ENCODE measurements around the gene HHAT.

HHAT gene

DNA sequence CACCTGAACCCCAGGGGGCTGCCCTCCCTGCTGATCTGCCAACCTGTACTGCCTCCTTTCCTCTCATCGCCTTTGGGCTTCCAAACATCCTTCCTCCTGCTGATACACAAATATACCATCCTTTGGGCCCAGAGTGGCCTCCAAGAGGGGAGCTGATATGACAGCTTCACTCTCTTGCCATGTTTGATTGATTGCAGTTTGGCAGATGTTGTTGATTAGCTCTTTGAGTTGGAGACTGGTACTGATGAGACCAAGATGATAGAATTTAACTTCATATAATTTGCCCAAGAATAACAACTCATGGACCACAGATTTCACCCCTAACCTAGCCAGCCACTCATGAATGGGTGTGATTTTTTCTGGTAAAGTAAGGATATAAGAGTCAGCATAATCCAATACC, 227.8 kb downstream of the HHAT start:
- no peak for TF ChIP-seq ZFX (IDR thresholded peaks at IDR 0.05; ENCODE audit: borderline replicate concordance)
- TF ChIP-seq, protein P1, sequence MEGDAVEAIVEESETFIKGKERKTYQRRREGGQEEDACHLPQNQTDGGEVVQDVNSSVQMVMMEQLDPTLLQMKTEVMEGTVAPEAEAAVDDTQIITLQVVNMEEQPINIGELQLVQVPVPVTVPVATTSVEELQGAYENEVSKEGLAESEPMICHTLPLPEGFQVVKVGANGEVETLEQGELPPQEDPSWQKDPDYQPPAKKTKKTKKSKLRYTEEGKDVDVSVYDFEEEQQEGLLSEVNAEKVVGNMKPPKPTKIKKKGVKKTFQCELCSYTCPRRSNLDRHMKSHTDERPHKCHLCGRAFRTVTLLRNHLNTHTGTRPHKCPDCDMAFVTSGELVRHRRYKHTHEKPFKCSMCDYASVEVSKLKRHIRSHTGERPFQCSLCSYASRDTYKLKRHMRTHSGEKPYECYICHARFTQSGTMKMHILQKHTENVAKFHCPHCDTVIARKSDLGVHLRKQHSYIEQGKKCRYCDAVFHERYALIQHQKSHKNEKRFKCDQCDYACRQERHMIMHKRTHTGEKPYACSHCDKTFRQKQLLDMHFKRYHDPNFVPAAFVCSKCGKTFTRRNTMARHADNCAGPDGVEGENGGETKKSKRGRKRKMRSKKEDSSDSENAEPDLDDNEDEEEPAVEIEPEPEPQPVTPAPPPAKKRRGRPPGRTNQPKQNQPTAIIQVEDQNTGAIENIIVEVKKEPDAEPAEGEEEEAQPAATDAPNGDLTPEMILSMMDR (IDR thresholded peaks at IDR 0.05), result no peak
- no peak overlapping the region for H3K27ac ChIP-seq

GRCh38 chr1:210557426-210558077, 228.8 kb downstream of the HHAT start:
- TF ChIP-seq, protein P1 (IDR thresholded peaks at IDR 0.05), result no peak
- no peak for TF ChIP-seq ZFX (IDR thresholded peaks at IDR 0.05; ENCODE audit: borderline replicate concordance)
- no peak overlapping the region for H3K27ac ChIP-seq

DNA sequence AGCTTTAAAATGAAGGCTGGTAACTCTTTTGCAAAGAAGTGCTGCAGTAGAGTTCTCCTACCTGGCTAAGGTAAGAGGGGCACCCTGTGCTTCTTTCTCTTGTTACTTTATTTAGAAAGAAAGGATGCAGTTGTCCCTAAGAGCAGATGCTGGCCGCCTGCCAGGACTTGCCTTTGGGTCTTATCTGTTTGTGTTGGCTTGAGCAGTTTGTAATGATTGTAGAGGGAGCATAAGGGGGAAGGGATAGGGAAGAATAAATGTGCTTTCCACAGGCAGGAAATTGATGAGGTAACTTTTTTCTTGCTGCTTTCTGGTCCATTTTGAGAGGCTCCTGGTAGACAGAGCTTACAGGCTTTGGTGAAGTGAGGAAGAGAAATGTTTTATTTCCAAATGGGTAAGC, 229.6 kb downstream of the HHAT start:
- H3K27ac ChIP-seq, result no peak overlapping the region
- no peak for TF ChIP-seq ZFX (IDR thresholded peaks at IDR 0.05; ENCODE audit: borderline replicate concordance)
- TF ChIP-seq, protein P1 (IDR thresholded peaks at IDR 0.05), result no peak

GRCh38 chr1:210565306-210565705, 236.6 kb downstream of the HHAT start:
- H3K27ac ChIP-seq, result no peak overlapping the region
- no peak for TF ChIP-seq ZFX (IDR thresholded peaks at IDR 0.05; ENCODE audit: borderline replicate concordance)
- TF ChIP-seq, protein P1 (IDR thresholded peaks at IDR 0.05), result no peak

DNA sequence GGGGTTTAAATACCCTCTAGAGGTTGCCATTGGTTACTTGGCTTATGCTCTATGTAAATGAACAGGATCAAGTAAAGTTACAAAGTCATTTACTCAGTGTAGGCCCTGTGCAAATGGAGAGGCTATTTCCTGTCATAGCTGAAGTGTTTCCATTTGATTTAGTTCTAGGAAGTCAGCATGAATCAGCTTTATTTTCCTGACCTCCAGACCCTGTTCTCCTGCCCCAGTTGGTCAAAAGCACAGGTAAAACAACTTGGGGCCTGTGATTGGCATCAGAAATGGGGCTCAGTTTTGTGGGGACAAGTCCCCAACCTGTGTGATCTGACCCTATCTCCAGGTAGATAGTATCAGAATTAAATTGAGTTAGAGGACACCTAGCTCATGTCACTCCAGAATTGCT, 239.9 kb downstream of the HHAT start:
- H3K27ac ChIP-seq, result no peak overlapping the region
- no peak for TF ChIP-seq ZFX (IDR thresholded peaks at IDR 0.05; ENCODE audit: borderline replicate concordance)
- TF ChIP-seq, protein P1 (IDR thresholded peaks at IDR 0.05), result no peak

DNA sequence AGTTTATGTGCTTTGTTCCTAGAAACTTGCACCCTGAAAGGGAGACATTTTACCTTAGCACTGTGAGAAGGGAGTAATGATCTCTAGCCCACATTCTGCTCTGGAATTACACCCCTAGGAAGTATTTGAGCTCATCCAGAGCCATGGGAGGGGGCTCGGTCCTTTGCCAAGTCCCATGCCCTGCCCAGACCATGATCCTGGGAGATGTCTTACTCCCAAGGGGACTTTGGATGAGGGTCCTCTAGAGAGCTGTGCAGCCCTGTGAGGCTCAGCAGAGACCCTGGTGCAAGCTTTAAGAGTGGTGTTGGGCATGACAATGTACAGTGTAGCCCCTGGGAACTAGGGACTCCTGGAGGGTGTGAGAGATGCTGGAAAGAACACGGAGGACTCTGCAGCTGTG, 241.4 kb downstream of the HHAT start:
- no peak overlapping the region for H3K27ac ChIP-seq
- TF ChIP-seq ZFX (IDR thresholded peaks at IDR 0.05; ENCODE audit: borderline replicate concordance), result no peak
- TF ChIP-seq, protein P1 (IDR thresholded peaks at IDR 0.05), result no peak

- H3K27ac ChIP-seq, result no peak overlapping the region
- TF ChIP-seq, protein P1 (IDR thresholded peaks at IDR 0.05), result no peak
- no peak for TF ChIP-seq ZFX (IDR thresholded peaks at IDR 0.05; ENCODE audit: borderline replicate concordance)
These were observed 242.9 kb downstream of the HHAT start for GRCh38 chr1:210571356-210572284.

Data from 22Rv1 (cell line).